GM19239 (cell line): ENCODE measurements around the gene TRMT112.

Source experiments
- DNase-seq: peaks from one replicate; pipeline ENCODE4 v3.0.0; 2011; ENCODE audit warnings: low spot score; ENCODE audit not compliant: insufficient read length
- FAIRE-seq: peaks from 2 replicates; lab custom pipeline; 2011; peaks lifted over from hg19 to GRCh38; lab: Jason Lieb, UNC

TRMT112 gene

GRCh38 chr11:64283092-64283491 is 34.3 kb downstream of the TRMT112 start:
- FAIRE-seq = no peak

GRCh38 chr11:64281957-64282770 is 35.2 kb downstream of the TRMT112 start:
- FAIRE-seq (no peak), DNase-seq (no peak)

More at GRCh38 chr11:64283092-64283491, 34.3 kb downstream of the TRMT112 start:
- DNase-seq = no peak

DNA sequence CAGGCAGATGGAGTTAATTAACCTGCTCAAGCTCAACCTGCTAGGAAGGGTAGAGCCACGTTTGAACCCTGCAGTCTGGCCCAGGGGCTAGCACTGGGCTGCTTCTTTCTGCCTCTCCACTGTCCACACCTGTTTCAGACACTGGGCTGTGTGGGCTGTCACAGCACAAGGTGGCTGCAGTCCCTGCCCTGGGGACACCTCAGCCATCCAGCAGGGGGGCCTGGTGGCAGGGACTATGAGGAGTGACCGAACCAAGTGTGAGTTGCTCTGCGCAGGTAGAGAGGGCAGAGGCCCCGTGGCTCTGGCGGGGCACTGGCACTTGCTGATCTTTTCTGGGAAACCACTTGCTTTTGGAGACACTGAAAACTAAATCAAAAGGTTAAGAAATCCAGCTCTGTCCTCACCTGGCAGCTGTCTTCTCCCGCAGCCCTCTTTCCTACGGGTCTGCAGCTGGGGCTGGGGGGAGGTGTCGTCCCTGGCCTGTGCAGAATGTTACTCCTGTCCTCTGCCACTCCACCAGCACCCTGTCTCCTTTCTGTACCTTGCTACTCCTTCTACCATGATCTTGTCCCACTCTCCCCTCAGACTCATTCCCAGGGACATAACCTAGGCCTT is 38.7 kb downstream of the TRMT112 start:
- no peak for FAIRE-seq
- DNase-seq = no peak

GRCh38 chr11:64276653-64277431 is 40.5 kb downstream of the TRMT112 start:
- FAIRE-seq = no peak
- DNase-seq = no peak

DNA sequence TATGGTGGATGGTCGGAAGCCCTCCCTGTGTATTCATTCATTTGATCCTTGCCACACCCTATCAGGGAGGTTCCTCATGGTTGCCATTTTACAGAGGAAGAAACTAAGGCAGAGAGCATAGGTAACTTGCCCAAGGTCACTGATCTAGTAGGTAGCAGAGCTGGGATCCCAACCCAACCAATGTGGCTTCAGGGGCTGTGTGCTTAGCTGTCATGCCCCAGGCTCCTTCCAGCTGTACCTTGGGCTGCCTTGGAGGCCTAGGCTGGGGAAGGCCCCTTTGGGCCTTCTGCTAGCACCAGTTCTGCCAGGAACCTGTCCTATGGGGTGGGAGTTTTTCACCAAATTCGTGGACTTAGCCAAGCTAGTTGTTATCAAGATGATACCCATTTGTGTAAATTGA is 41.5 kb downstream of the TRMT112 start:
- DNase-seq (no peak), FAIRE-seq (no peak)

- DNase-seq (no peak), FAIRE-seq (no peak)
Observed at GRCh38 chr11:64275031-64275800, 42.1 kb downstream of the TRMT112 start.

GRCh38 chr11:64269540-64270220 is 47.7 kb downstream of the TRMT112 start:
- DNase-seq (peak; percentile 78), FAIRE-seq (peak; percentile 94)

DNA sequence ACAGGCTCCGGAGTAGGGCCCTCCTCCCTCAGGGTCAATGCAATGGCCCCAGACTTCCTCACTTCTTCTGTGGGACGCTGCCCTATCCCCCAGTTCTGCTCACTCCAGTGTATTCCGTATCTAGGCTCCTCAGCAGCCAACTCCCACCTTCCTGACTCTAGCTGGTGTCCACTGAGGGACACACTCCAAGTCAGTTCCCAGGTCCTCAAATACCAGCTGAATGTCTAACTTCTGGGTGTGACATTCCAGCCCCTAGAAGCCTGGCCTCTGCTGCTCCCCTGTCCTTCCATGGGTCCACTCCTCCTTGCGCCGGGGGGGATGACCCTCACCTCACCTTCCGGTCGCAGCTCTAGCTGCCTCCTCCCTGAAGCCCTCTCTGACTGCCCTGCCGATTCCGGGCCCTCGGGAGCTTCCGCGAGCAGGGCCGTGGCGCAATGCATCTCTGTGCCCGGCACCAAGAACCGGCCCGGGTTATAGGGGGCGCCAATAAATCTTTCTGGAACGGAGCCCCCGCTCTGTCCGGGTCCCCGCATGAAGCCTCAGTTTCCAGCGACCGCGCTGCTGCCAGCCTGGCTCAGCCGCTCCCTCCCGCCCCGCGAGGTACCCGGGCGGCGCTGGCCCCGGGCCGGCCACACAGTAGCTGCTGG is 48.3 kb downstream of the TRMT112 start:
- FAIRE-seq = peak; percentile 81
- no peak for DNase-seq

DNA sequence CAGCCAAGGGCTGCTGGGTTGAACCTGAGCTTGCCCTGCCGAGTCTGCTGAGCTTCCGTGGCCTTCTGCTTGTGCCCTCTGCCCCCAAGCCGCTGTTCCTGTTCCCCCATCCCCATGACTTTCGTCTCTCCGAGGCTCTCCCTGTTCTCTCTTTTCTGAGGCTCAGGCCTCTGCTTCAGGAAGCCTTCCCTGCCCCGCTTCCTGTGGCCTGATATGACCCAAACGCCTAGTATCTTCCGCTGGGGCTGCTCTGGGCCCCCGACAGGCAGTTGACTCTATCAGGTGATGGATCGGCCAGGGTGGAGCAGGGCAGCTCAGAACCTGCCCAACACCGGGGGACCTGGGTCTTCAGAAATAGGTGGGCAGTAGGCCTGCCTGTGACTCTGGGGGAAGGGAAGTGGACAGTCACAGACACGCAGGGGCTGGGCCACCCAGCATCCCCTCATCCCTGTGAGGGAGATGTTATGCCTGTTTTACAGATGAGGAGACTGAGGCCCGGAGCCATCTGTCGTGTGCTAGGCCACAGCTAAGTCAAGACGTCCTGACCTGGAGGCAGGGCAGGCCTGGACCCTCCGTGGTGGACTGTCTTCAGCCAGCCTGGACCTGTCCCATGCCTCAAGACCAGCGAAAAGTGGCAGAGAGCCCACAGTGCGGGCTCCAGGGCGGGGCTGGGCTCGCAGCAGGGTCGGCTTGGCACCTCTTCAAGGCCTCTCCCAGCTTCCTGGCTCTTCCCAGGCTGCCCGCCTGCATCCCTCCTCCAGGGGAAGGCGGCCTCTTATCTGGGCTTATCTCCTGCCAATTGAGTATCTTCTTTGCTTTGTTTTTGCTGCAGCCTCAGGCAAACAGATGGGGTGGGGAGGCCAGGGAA is 49.1 kb downstream of the TRMT112 start:
- no peak for DNase-seq
- no peak for FAIRE-seq

- DNase-seq = no peak
- no peak for FAIRE-seq
Observed at GRCh38 chr11:64267207-64267945, 50.0 kb downstream of the TRMT112 start.
